Right lobe of liver (tissue), 6 donors: ENCODE results near the gene ROMO1. TPM values are rescaled to one million over a fixed set of nuclear protein-coding genes. Genes with fewer than 3 reads are reported as not detected.

Experiments used
- ATAC-seq, 4 donors: fragments of 200-7000 bp; cut with Tn5 transposase; one replicate each; pipeline ENCODE4 v1.9.1; 2020; ENCODE audit warnings: mild to moderate bottlenecking in 4 of 4, moderate library complexity in 4 of 4
- DNase-seq, 3 donors: peaks; one replicate each; pipeline ENCODE4 v3.0.0-alpha.2; 2020
- H3K27ac ChIP-seq, 3 donors: fragments of 200-600 bp; one replicate each; pipeline ENCODE4 v1.8.0; 2022
- H3K27me3 ChIP-seq, 2 donors: fragments of 200-600 bp; one replicate each; pipeline ENCODE4 v1.8.0; 2022
- H3K36me3 ChIP-seq, 4 donors: fragments of 200-600 bp; sonication (generic) in 1 of 4; one replicate each; pipeline versions ENCODE4 v1.5.1 to v1.8.0; 2017 to 2022; ENCODE audit warnings: control low read depth in 1 of 4
- H3K4me1 ChIP-seq, 4 donors: fragments of 200-600 bp; sonication (generic) in 1 of 4; one replicate each; pipeline versions ENCODE4 v1.5.1 to v1.8.0; 2017 to 2022; ENCODE audit warnings: control low read depth in 1 of 4
- H3K4me3 ChIP-seq, 3 donors: fragments of 200-600 bp; one replicate each; pipeline ENCODE4 v1.8.0; 2022
- H3K9me3 ChIP-seq, 4 donors: fragments of 200-600 bp; sonication (generic) in 1 of 4; one replicate each; pipeline versions ENCODE4 v1.5.1 to v1.8.0; 2017 to 2022; ENCODE audit warnings: control low read depth in 1 of 4
- POLR2A ChIP-seq: fragments of 450-650 bp; IDR thresholded peaks from one replicate; pipeline ENCODE4 v1.6.1; 2017; ENCODE audit warnings: antibody characterized with exemption, mild to moderate bottlenecking
- WGBS: methylation state at CpG from one replicate; pipeline ENCODE4 v1.1.6; 2018; ENCODE audit warnings: low coverage, low lambda C conversion rate; ENCODE audit not compliant: insufficient coverage; ENCODE audit errors: missing lambda C conversion rate; 5-methylcytosine and 5-hydroxymethylcytosine counted together
- intact Hi-C, 2 donors: fragments of 100-400 bp; cut with DNase I; formaldehyde crosslinking; loops; one replicate each; pipeline versions ENCODE4 v1.11.2 to v1.14.1; 2022
- total RNA-seq, 6 experiments: library from RNA; depleted of rRNA in 2 of 6; stranded (reverse); fragments of >200 nt in 2 of 6; fragmentation: NEBNext Ultra II Directional in 3 of 6; extraction: Animal tissue kit (Norgen Biotek cat#: 25700) in 3 of 6; gene quantifications; one replicate each; pipeline versions ENCODE4 v1.1.0 to v1.2.4, GENCODE V29; 2016 to 2023
- TF ChIP-seq, protein P1 (sequence below), 4 donors: fragments of 200-600 bp in 3 of 4; fragments of 450-650 bp in 1 of 4; IDR thresholded peaks; one replicate each; pipeline versions ENCODE4 v1.5.1 to v1.8.0; 2016 to 2022; ENCODE audit warnings: antibody characterized with exemption in 4 of 4, mild to moderate bottlenecking in 2 of 4
- donor health status: DM: no; HTN: yes; CAD: no.
- donor health status: DM: no; HTN: no; CAD: no.
- donor health status: DM: no; HTN: no; CAD: no.
- donor health status: DM: no; HTN: yes; CAD: no.
- donor health status: DM: no; HTN: yes; CAD: no.

Gene ROMO1
- total RNA-seq, 6 experiments from 2014 or later: 70.4 to 209 (median 84.8) TPM

DNA sequence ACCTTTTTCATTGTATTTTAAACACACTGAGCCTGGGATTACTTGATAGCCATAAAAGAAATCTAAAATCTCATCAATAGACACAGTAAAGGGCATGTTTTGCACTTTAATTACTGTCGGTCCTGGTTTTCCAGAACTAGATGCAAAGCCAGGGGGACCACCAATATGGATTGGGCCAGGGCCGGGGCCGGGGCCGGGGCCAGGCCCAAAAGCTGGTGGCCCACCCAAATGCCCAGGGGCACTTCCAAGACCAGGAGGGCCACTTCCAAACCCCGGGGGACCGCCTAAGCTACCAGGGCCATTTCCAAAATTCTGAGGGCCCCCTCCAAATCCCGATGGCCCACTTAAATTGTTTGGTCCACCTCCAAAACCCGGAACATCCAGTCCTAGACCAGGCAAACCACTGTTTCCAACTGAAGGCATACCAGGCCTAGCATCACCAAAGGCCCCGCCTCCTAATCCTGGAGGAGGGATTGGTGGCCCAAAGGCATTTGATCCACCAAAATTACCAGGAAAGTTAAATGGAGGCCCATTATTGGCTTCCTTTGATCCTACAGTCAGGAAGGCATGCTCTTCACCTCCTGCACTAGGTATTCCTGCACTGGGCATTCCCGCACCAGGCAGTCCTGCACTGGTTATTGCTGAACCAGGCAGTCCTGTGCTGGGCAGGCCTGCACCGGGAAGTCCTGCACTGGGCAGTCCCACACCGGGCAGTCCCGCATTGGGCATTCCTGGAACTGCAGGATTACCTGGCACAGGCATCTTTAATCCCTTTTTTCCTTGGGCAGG, 46.4 kb upstream of the ROMO1 start:
- Histone ChIP-seq H3K9me3 (no peaks in the 10 kb centered on the region), H3K4me1 (peaks cover 0 to 19% (median under 1%) of the 10 kb centered on the region in 4 donors), H3K27me3 (no peaks in the 10 kb centered on the region), H3K4me3 (no peak overlapping the region), H3K36me3 (peaks cover 0 to 27% (median 3%) of the 10 kb centered on the region in 4 donors), H3K27ac (no peak overlapping the region)
- DNase-seq (no peak), ATAC-seq (peak in 1 of 4 donors; percentile 29)
- intact Hi-C loops: no loop called here
- 88% methylated on average over 6 of the region's 13 CpGs for WGBS
- TF ChIP-seq POLR2A: no peak
- TF ChIP-seq, protein P1, sequence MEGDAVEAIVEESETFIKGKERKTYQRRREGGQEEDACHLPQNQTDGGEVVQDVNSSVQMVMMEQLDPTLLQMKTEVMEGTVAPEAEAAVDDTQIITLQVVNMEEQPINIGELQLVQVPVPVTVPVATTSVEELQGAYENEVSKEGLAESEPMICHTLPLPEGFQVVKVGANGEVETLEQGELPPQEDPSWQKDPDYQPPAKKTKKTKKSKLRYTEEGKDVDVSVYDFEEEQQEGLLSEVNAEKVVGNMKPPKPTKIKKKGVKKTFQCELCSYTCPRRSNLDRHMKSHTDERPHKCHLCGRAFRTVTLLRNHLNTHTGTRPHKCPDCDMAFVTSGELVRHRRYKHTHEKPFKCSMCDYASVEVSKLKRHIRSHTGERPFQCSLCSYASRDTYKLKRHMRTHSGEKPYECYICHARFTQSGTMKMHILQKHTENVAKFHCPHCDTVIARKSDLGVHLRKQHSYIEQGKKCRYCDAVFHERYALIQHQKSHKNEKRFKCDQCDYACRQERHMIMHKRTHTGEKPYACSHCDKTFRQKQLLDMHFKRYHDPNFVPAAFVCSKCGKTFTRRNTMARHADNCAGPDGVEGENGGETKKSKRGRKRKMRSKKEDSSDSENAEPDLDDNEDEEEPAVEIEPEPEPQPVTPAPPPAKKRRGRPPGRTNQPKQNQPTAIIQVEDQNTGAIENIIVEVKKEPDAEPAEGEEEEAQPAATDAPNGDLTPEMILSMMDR (IDR thresholded peaks at IDR 0.05): no peak

DNA sequence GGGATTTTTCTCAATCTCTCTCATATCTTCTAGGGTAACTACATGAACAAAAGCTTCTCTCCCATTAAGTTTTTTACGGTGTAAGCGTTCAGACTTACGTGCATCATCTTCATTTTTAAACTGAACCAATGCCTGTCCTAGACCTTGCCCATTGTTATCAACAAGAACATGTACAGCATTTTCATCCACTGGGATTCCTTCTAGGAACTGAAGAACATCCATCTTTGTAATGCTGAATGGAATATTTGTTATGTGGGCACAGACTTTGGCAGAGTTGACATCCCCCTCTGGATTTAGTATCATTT, 45.8 kb upstream of the ROMO1 start:
- peaks cover 0 to 27% (median 3%) of the 10 kb centered on the region in 4 donors for H3K36me3 ChIP-seq
- H3K4me1 ChIP-seq: peaks cover 0 to 24% (median 4%) of the 10 kb centered on the region in 4 donors
- 100% methylated on average over 3 of the region's 3 CpGs for WGBS
- intact Hi-C loops: no loop called here
- DNase-seq: no peak
- H3K4me3 ChIP-seq: no peak overlapping the region
- no peaks in the 10 kb centered on the region for H3K27me3 ChIP-seq
- H3K9me3 ChIP-seq: no peaks in the 10 kb centered on the region
- no peak for ATAC-seq
- H3K27ac ChIP-seq: no peak overlapping the region
- TF ChIP-seq POLR2A: no peak
- TF ChIP-seq, protein P1 (IDR thresholded peaks at IDR 0.05): no peak

DNA sequence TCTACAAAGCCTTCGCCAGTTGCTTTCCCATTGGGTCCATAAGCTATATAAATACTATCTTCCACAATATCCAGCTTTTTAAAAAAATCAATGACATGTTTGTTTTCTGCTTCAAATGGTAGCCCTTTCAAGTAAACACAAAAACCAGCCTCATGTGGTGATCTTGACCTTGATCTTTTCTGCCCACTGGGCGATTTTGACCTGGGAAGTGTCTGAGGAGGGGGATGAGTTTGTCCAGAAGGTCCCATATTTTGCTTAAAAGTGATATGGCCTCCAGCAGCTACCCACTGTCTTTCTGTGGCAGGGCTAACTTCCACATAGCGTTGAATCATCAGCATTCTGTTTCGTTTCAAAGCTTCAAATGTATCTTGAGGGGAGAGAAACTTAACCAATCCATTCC, 45.3 kb upstream of the ROMO1 start:
- H3K36me3 ChIP-seq: peaks cover 0 to 27% (median 3%) of the 10 kb centered on the region in 4 donors
- no peaks in the 10 kb centered on the region for H3K27me3 ChIP-seq
- H3K4me1 ChIP-seq: peaks cover 0 to 23% (median 4%) of the 10 kb centered on the region in 4 donors
- TF ChIP-seq, protein P1 (IDR thresholded peaks at IDR 0.05): no peak
- no peak for TF ChIP-seq POLR2A
- H3K9me3 ChIP-seq: no peaks in the 10 kb centered on the region
- intact Hi-C loops: no loop called here
- no peak overlapping the region for H3K27ac ChIP-seq
- DNase-seq: no peak
- no peak overlapping the region for H3K4me3 ChIP-seq
- no peak for ATAC-seq
- WGBS: 86% methylated on average over 4 of the region's 4 CpGs

GRCh38 chr20:35654415-35654814, 44.8 kb upstream of the ROMO1 start:
- Histone ChIP-seq H3K9me3 (no peaks in the 10 kb centered on the region), H3K27ac (no peak overlapping the region), H3K27me3 (no peaks in the 10 kb centered on the region), H3K4me3 (no peak overlapping the region), H3K36me3 (peaks cover 0 to 27% (median 3%) of the 10 kb centered on the region in 4 donors), H3K4me1 (peaks cover 0 to 18% (median 4%) of the 10 kb centered on the region in 4 donors)
- ATAC-seq: no peak
- TF ChIP-seq POLR2A: no peak
- TF ChIP-seq, protein P1 (IDR thresholded peaks at IDR 0.05): no peak
- 97% methylated on average over 9 of the region's 9 CpGs for WGBS
- intact Hi-C loops: no loop called here
- DNase-seq: no peak
